ENCODE data around the gene SHISAL2A. TPM values are rescaled to one million over a fixed set of nuclear protein-coding genes. Genes with fewer than 3 reads are reported as not detected.

SHISAL2A gene
- 10 to 100 TPM; 10.8 to 11.4 TPM for total RNA-seq

- peaks cover 59% of the 10 kb centered on the region for H3K4me1 Mint-ChIP-seq
Measured at GRCh38 chr1:52632732-52633290, at the start of gene SHISAL2A. Gene SHISAL2A (plus strand): TSS chr1:52633168. CDS start chr1:52633494, 326 bp downstream.

GRCh38 chr1:52585474-52585873, 47.5 kb upstream of the SHISAL2A start:
- DNase-seq, result no peak
- POLR2A ChIA-PET, result no interaction called here
- Mint-ChIP-seq H3K27ac (no peak overlapping the region), H3K9me3 (no peaks in the 10 kb centered on the region), H3K27me3 (no peaks in the 10 kb centered on the region), H3K36me3 (ENCODE audit: low read depth) (no peaks in the 10 kb centered on the region), H3K4me3 (no peak overlapping the region), H3K4me1 (no peaks in the 10 kb centered on the region)
- CTCF ChIA-PET, result no interaction called here

More at GRCh38 chr1:52632732-52633290, at the start of gene SHISAL2A:
- peak within 1 kb of the TSS; percentile 84 for H3K4me3 Mint-ChIP-seq
- H3K27me3 Mint-ChIP-seq, result peaks cover 10% of the 10 kb centered on the region
- H3K27ac Mint-ChIP-seq, result peak within 1 kb of the TSS; percentile 80
- H3K9me3 Mint-ChIP-seq, result peaks cover 8% of the 10 kb centered on the region
- CTCF ChIA-PET, result interaction anchor here (0.5 to 1.9 kb wide), 5 partner anchors 12 to 266 kb away, joined by 3 to 6 read pairs (median 5); partner anchors contain the start of genes ORC1 and PRPF38A
- peaks cover 25% of the 10 kb centered on the region for H3K36me3 Mint-ChIP-seq (ENCODE audit: low read depth)
- peak; percentile 64 for DNase-seq
- POLR2A ChIA-PET, result interaction anchor here (0.8 to 3.6 kb wide), 17 partner anchors 8 to 289 kb away, joined by 3 to 23 read pairs (median 8); partner anchors contain the start of genes CC2D1B, ECHDC2, GPX7 and ORC1

- Mint-ChIP-seq H3K27me3 (no peaks in the 10 kb centered on the region), H3K36me3 (ENCODE audit: low read depth) (no peaks in the 10 kb centered on the region), H3K27ac (no peak overlapping the region), H3K4me3 (no peak overlapping the region), H3K9me3 (no peaks in the 10 kb centered on the region), H3K4me1 (no peaks in the 10 kb centered on the region)
- ChIA-PET POLR2A (no interaction called here), CTCF (interaction anchor here (1.4 kb wide), 1 partner anchor 14 kb away, joined by 3 read pairs; the partner anchor contains the start of gene GPX7)
- DNase-seq, result no peak
Measured at GRCh38 chr1:52588027-52588426, 44.9 kb upstream of the SHISAL2A start.

GRCh38 chr1:52588535-52588934, 44.4 kb upstream of the SHISAL2A start:
- no peak for DNase-seq
- no peaks in the 10 kb centered on the region for H3K4me1 Mint-ChIP-seq
- H3K4me3 Mint-ChIP-seq, result no peak overlapping the region
- ChIA-PET CTCF (interaction anchor here (1.4 kb wide), 1 partner anchor 13 kb away, joined by 3 read pairs; the partner anchor contains the start of gene GPX7), POLR2A (no interaction called here)
- no peak overlapping the region for H3K27ac Mint-ChIP-seq
- no peaks in the 10 kb centered on the region for H3K27me3 Mint-ChIP-seq
- no peaks in the 10 kb centered on the region for H3K9me3 Mint-ChIP-seq
- no peaks in the 10 kb centered on the region for H3K36me3 Mint-ChIP-seq (ENCODE audit: low read depth)

- Mint-ChIP-seq H3K27ac (no peak overlapping the region), H3K36me3 (ENCODE audit: low read depth) (no peaks in the 10 kb centered on the region), H3K9me3 (no peaks in the 10 kb centered on the region), H3K27me3 (no peaks in the 10 kb centered on the region), H3K4me3 (no peak overlapping the region), H3K4me1 (no peaks in the 10 kb centered on the region)
- no peak for DNase-seq
- ChIA-PET POLR2A (no interaction called here), CTCF (no interaction called here)
Measured at GRCh38 chr1:52590266-52590665, 42.7 kb upstream of the SHISAL2A start.

GRCh38 chr1:52592637-52593323, 40.2 kb upstream of the SHISAL2A start:
- no peaks in the 10 kb centered on the region for H3K9me3 Mint-ChIP-seq
- ChIA-PET CTCF (interaction anchor here (1.0 to 2.8 kb wide), 2 partner anchors 11 to 94 kb away, joined by 3 to 8 read pairs; no protein-coding TSS in a partner anchor), POLR2A (interaction anchor here (1.6 kb wide), 1 partner anchor 8 kb away, joined by 6 read pairs; no protein-coding TSS in a partner anchor)
- H3K27me3 Mint-ChIP-seq, result no peaks in the 10 kb centered on the region
- no peak for DNase-seq
- no peak overlapping the region for H3K27ac Mint-ChIP-seq
- H3K4me3 Mint-ChIP-seq, result no peak overlapping the region
- H3K4me1 Mint-ChIP-seq, result no peaks in the 10 kb centered on the region
- no peaks in the 10 kb centered on the region for H3K36me3 Mint-ChIP-seq (ENCODE audit: low read depth)

- Mint-ChIP-seq H3K9me3 (no peaks in the 10 kb centered on the region), H3K27ac (no peak overlapping the region), H3K4me1 (no peaks in the 10 kb centered on the region), H3K27me3 (no peaks in the 10 kb centered on the region), H3K4me3 (no peak overlapping the region), H3K36me3 (ENCODE audit: low read depth) (no peaks in the 10 kb centered on the region)
- no peak for DNase-seq
- POLR2A ChIA-PET, result no interaction called here
- CTCF ChIA-PET, result interaction anchor here (1.0 to 2.8 kb wide), 2 partner anchors 11 to 93 kb away, joined by 3 to 8 read pairs; no protein-coding TSS in a partner anchor
Measured at GRCh38 chr1:52593495-52593894, 39.5 kb upstream of the SHISAL2A start.

GRCh38 chr1:52595061-52595460, 37.9 kb upstream of the SHISAL2A start:
- H3K27ac Mint-ChIP-seq, result no peak overlapping the region
- CTCF ChIA-PET, result interaction anchor here (0.5 to 2.8 kb wide), 2 partner anchors 10 to 91 kb away, joined by 4 to 8 read pairs; no protein-coding TSS in a partner anchor
- no peak overlapping the region for H3K4me3 Mint-ChIP-seq
- no peaks in the 10 kb centered on the region for H3K9me3 Mint-ChIP-seq
- H3K4me1 Mint-ChIP-seq, result no peaks in the 10 kb centered on the region
- no peaks in the 10 kb centered on the region for H3K27me3 Mint-ChIP-seq
- no peaks in the 10 kb centered on the region for H3K36me3 Mint-ChIP-seq (ENCODE audit: low read depth)
- no peak for DNase-seq
- POLR2A ChIA-PET, result no interaction called here

GRCh38 chr1:52597912-52598311, 35.1 kb upstream of the SHISAL2A start:
- no peak overlapping the region for H3K4me3 Mint-ChIP-seq
- peaks cover 14% of the 10 kb centered on the region for H3K4me1 Mint-ChIP-seq
- ChIA-PET POLR2A (no interaction called here), CTCF (no interaction called here)
- no peak overlapping the region for H3K27ac Mint-ChIP-seq
- H3K36me3 Mint-ChIP-seq (ENCODE audit: low read depth), result peaks cover 3% of the 10 kb centered on the region
- no peaks in the 10 kb centered on the region for H3K9me3 Mint-ChIP-seq
- no peaks in the 10 kb centered on the region for H3K27me3 Mint-ChIP-seq
- DNase-seq, result no peak

- Mint-ChIP-seq H3K27me3 (no peaks in the 10 kb centered on the region), H3K9me3 (no peaks in the 10 kb centered on the region), H3K4me3 (no peak overlapping the region), H3K4me1 (peaks cover 22% of the 10 kb centered on the region), H3K27ac (no peak overlapping the region), H3K36me3 (ENCODE audit: low read depth) (peaks cover 11% of the 10 kb centered on the region)
- POLR2A ChIA-PET, result no interaction called here
- CTCF ChIA-PET, result no interaction called here
- DNase-seq, result no peak
Measured at GRCh38 chr1:52598729-52599128, 34.2 kb upstream of the SHISAL2A start.

GRCh38 chr1:52599236-52599635, 33.7 kb upstream of the SHISAL2A start:
- Mint-ChIP-seq H3K4me3 (no peak overlapping the region), H3K9me3 (no peaks in the 10 kb centered on the region), H3K36me3 (ENCODE audit: low read depth) (peaks cover 15% of the 10 kb centered on the region), H3K27me3 (no peaks in the 10 kb centered on the region), H3K4me1 (peaks cover 26% of the 10 kb centered on the region), H3K27ac (no peak overlapping the region)
- DNase-seq, result no peak
- POLR2A ChIA-PET, result interaction anchor here (0.9 kb wide), 1 partner anchor 195 kb away, joined by 3 read pairs; the partner anchor contains the start of genes ORC1 and PRPF38A
- CTCF ChIA-PET, result no interaction called here

GRCh38 chr1:52600533-52601179, 32.3 kb upstream of the SHISAL2A start:
- no peak for DNase-seq
- H3K27me3 Mint-ChIP-seq, result no peaks in the 10 kb centered on the region
- ChIA-PET CTCF (no interaction called here), POLR2A (interaction anchor here (1.1 to 2.0 kb wide), 9 partner anchors 8 to 196 kb away, joined by 3 to 16 read pairs (median 8); partner anchors contain the start of genes ORC1, PRPF38A, SHISAL2A and TUT4)
- no peaks in the 10 kb centered on the region for H3K9me3 Mint-ChIP-seq
- H3K27ac Mint-ChIP-seq, result no peak overlapping the region
- peaks cover 32% of the 10 kb centered on the region for H3K4me1 Mint-ChIP-seq
- no peak overlapping the region for H3K4me3 Mint-ChIP-seq
- peaks cover 23% of the 10 kb centered on the region for H3K36me3 Mint-ChIP-seq (ENCODE audit: low read depth)

- CTCF ChIA-PET, result interaction anchor here (1.0 to 1.4 kb wide), 2 partner anchors 14 to 84 kb away, joined by 3 read pairs; no protein-coding TSS in a partner anchor
- DNase-seq, result no peak
- POLR2A ChIA-PET, result interaction anchor here (0.8 to 2.0 kb wide), 12 partner anchors 9 to 241 kb away, joined by 3 to 16 read pairs (median 6); partner anchors contain the start of genes ORC1, PRPF38A, SHISAL2A and TUT4
- H3K27ac Mint-ChIP-seq, result peak overlapping the region; percentile 77
- H3K4me1 Mint-ChIP-seq, result peaks cover 35% of the 10 kb centered on the region
- no peaks in the 10 kb centered on the region for H3K27me3 Mint-ChIP-seq
- H3K4me3 Mint-ChIP-seq, result peak overlapping the region; percentile 75
- H3K9me3 Mint-ChIP-seq, result no peaks in the 10 kb centered on the region
- H3K36me3 Mint-ChIP-seq (ENCODE audit: low read depth), result peaks cover 30% of the 10 kb centered on the region
Measured at GRCh38 chr1:52601519-52601918, 31.4 kb upstream of the SHISAL2A start.
